H1 (cell line): ENCODE data around the gene DENND1A.

ENCODE experiments used
- ATF2 ChIP-seq: IDR thresholded peaks from 2 replicates; pipeline ENCODE4 v1.6.1; 2012; ENCODE audit warnings: low read length, inconsistent platforms
- CREB1 ChIP-seq: IDR thresholded peaks from 2 replicates; pipeline ENCODE4 v1.6.1; 2012; ENCODE audit warnings: inconsistent platforms
- CTCF ChIP-seq, 3 experiments: IDR thresholded peaks; 1 replicate in 2 of 3; 2 replicates in 1 of 3; pipeline versions ENCODE4 v1.5.1 to v1.6.1; 2011; ENCODE audit warnings: low read length in 3 of 3, mild to moderate bottlenecking in 3 of 3, inconsistent platforms in 2 of 3, low read depth in 1 of 3, moderate library complexity in 1 of 3; ENCODE audit not compliant: insufficient read depth in 1 of 3; ENCODE audit errors: control extremely low read depth in 1 of 3
- GTF2F1 ChIP-seq: IDR thresholded peaks from 2 replicates; pipeline ENCODE4 v1.6.1; 2012; ENCODE audit warnings: low read depth, low read length, improper control_type of control experiment, borderline replicate concordance
- JUND ChIP-seq: IDR thresholded peaks from 2 replicates; pipeline ENCODE4 v1.6.1; 2011; ENCODE audit warnings: mild to moderate bottlenecking, improper control_type of control experiment, low read length
- TAF1 ChIP-seq: IDR thresholded peaks from 2 replicates; pipeline ENCODE4 v1.6.1; 2011; ENCODE audit warnings: mild to moderate bottlenecking, low read depth, low read length
- TCF12 ChIP-seq: IDR thresholded peaks from 2 replicates; pipeline ENCODE4 v1.6.1; 2011; ENCODE audit warnings: low read depth, mild to moderate bottlenecking, low read length

- TF ChIP-seq TAF1 (no peak), GTF2F1 (no peak), JUND (no peak), CTCF (IDR thresholded peaks at IDR 0.05; ENCODE audit: control extremely low read depth in 1 of 3, insufficient read depth in 1 of 3, low read depth in 1 of 3, low read length in 3 of 3) (no peak), CREB1 (no peak), ATF2 (no peak), TCF12 (no peak)
Observed at GRCh38 chr9:123353041-123353440, 576.9 kb downstream of the DENND1A start.
